ENCODE data around the gene NDUFS1.
A peak's percentile ranks its signal among the peaks of the same experiment; 100 is the strongest.
"Not testable (repeated sequence)": the region's sequence is repeated elsewhere in the genome, so short reads cannot be mapped to it uniquely, and the experiment has no call there.

NDUFS1 gene

DNA sequence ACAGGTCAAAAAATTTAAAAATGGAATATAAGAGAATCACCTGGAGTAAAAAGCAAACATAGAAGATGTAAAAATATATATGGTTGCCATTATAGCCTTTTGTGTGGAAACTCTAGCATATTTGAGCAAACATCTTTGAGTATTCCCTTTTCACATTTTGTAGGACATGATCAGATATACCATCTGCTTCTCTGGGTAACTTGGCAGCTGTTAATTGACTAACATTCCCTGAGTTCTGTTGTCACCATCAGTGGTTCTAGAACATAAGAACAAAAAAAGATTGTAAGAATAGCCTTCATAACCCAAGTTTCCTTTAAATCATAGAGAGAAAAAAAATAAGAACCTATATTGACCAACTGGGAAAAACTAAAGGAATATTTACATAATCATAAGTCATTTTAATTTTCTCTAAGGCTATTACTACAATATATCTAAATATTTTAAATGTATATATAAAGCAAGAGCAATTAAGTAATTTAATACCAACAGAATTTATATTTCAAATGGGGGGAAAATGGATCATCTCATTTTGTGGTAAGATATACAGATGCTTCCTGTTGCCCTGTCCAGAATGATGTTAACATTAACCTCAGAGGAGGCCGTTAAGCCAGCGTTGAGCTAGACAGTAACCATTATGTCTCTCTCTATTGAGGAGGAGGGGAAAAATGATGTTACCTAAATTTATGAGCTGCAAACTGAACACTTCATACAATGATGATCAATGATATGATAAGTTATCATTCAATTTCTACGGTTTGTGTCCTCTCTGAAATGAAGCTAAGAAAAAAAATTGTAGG is 63.5 kb downstream of the NDUFS1 start:
- no peak for DNase-seq

DNA sequence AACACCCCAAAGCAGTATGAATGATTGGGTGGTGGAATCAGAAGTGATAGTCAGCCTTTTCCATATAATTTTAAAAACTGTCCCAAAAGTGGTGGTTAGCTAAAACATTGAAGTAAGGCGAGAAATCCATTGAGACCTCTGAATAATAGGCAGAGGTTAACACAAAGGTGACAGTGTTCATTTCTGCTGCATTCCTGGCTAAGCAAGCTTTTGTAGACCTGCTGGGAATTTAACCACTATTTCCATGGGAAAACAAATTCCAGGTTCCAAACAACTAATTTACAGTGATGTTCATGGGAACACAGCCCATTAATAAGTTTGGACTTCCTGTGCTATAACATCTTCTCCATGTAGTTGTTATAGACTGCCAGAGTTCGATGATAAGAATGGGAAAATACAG is 66.9 kb downstream of the NDUFS1 start:
- DNase-seq, result no peak

DNA sequence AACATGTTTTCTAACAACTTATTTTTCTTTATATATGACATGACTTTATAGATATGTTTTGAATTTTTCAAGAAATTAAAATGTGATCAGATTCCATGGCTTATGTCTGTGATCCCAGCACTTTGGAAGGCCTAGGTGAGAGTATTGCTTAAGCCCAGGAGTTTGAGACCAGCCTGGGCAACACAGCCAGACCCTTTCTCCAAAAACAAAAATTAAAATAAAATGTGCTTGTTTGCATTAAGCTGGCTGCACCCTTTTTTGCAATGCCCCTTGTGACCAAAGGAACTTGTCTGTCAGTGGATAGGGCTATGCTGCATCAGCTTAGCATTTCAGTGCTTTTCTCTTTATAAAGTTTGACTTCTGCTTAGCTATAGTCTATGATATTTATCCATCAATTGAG is 71.0 kb downstream of the NDUFS1 start:
- no peak for DNase-seq

- DNase-seq, result no peak
These were observed 72.4 kb downstream of the NDUFS1 start for GRCh38 chr2:206086716-206087350.

GRCh38 chr2:206085742-206086445 is 73.3 kb downstream of the NDUFS1 start, which contains the start of gene INO80D:
TSS of gene INO80D (minus strand) at chr2:206086174. CDS start at chr2:206063016, 23,158 bp downstream.
- peak; percentile 78 for DNase-seq

DNA sequence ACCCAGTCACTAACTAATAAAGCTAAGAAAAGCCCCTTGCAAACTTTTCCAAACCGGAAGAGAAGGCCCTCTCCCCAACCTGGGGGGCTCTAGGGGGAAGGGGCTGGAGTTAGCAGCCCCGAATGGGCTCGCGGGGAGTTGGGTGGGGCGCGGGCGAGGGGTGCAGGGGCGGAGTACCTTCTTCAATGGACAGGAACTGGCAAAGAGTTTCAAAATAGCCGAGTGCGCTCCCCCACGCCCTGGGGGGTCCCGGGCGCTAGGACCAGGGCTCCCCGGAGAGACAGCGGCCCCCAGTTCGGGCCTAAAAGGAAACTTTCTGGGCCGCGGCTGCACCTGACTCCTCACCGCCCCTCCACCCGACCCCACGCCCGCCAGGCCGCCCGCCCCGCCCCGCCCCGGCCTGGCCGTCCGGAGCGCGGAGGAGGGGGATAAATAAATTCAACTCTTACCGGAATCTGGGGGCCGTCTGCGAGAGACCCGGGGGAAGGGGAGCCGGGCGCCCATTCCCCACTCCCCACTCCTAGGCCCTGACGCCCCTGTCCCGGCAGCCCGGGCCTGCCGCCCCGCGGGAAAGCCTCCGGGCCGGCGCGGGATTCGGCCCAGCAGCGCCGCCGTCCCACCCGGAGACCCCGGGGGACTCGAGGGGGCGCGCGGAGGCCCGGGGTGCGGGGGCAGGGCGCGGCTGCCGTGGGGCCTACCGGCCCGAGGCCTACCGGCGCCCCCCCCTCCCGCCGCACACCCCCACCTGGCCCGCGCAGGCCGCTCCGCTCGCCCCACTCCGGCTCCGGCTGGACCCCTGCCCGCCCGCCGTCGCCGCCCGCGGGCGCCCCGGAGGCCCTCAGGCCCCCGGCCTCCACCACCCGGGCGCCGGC is 74.1 kb downstream of the NDUFS1 start:
- no peak for DNase-seq

- DNase-seq, result no peak
These were observed 74.8 kb downstream of the NDUFS1 start for GRCh38 chr2:206084439-206084869.

DNA sequence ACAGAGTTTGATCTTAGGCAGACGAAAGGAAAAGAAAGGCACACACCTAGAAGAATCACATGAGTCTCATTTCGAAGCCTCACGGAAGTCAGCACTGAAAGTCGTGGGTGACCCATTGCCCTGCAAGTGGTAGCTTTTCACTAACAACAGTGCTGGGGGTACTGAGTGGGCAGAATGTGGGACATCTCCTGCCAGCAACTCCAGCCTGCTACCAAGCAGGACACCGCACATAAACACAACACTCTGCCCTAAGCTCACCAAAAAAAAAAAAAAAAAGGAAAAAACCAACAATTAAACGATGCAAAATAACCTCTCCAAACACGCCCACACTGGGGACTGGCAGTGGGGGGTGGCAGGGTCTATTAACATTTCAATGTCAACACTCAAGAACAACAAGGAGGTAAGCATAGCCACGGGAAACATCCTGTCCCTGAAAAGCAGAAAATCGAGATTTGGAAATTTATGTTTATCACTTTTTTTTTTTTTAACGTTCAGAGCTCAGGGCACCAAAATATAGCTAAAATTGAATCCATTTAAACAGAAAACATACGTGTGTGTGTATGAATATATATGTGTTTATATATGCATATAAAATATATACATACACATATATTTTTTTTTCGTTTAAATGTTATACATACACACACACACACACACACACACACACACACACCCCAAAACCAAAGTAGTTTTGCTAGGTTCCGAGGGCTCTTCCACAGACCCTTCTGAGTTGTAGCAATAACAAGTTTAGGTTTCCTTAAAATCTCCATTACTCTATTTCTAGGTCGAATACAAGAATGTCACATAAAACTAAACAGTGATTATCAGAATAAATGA is 75.4 kb downstream of the NDUFS1 start:
- DNase-seq, result no peak

DNA sequence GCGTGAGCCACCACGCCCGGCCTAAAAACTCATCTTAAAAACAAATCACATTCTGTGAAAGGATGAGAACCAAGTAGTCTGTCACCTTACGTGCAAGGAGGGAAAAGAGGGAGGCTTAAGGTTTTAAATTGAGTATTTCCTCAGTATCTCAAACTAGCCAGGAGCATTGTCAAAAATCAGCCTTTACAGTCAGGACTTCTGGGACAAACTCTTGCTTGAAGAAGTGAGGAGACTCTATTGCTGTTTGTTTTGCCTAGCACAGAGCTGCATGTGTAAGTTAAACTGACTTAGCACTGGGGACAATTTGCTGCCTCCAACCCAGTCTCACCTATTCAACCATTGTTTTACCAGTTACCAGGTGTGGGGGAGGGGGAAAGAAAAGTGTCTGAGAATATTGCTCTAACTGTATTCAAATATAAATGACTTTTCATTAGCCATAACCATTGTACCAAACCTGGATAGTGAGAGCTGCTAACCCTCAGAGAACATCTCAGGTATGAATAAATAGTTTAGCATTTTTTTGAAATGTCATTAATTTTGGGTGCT is 76.9 kb downstream of the NDUFS1 start:
- no peak for DNase-seq

- no peak for DNase-seq
These were observed 78.3 kb downstream of the NDUFS1 start for GRCh38 chr2:206080927-206081326.

- DNase-seq, result no peak
These were observed 79.4 kb downstream of the NDUFS1 start for GRCh38 chr2:206079699-206080465.

- DNase-seq, result not testable (repeated sequence)
These were observed 81.4 kb downstream of the NDUFS1 start for GRCh38 chr2:206077879-206078278.

DNA sequence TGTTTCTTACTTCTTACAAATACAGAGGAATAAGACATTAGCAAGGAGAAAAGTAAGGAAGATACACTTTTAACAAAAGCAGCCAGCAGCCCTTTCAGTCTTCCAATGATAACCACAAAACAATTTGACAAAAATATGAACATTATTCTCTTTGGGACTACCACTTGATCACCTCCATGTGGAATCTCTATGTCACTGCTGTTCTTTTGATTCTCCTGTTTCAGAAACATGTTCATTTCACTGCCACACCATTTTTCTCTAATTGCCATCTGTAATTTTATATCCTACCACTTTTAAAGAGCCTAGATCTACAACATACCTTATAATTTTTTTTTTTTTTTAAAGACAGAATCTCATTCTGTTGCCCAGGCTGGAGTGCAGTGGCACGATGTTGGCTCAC is 84.1 kb downstream of the NDUFS1 start:
- no peak for DNase-seq

DNA sequence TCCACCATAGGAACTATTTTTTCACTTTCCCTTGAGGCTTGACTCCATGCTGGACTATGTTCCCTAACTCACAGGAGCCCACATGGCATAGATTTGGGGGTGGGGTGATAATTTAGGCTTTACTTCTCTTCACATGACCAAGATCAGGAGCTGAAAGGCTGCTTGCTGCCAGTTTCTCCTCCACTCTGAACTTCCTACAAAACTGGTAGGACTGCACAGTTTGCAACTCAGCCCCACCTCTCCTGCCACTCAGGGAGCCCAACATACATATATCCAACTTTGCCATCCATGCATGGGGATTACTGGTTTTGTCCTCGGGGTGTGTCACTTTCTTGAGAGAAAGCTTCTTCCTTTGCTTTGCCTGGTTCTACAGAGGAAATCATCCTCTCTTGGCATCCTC is 87.4 kb downstream of the NDUFS1 start:
- DNase-seq, result no peak

GRCh38 chr2:206069417-206069816 is 89.8 kb downstream of the NDUFS1 start:
- no peak for DNase-seq

DNA sequence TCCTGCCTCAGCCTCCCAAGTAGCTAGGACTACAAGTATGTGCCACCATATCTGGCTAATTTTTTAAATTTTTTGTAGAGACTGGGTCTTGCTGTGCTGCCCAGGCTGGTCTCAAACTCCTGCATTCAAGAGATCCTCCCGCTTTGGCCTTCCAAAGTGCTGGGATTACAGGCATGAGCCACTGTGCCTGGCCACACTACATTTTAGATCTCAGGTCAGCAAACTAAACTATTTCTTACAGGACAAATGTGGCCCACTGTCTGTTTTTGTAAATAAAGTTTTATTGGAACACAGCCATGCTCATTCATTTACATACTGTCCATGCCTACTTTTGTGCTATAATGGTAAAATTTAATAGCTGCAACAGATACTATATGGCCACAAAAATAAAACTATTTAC is 91.0 kb downstream of the NDUFS1 start:
- no peak for DNase-seq
